Measurements from ENCODE around the gene POU2AF1. TPM values are rescaled to one million over a fixed set of nuclear protein-coding genes. Genes with fewer than 3 reads are reported as not detected.

POU2AF1 gene
- total RNA-seq, 4 donors from 2014 or later, result 0.17 TPM; not detected in 2

- Histone ChIP-seq H3K27ac (replicated peaks in 1 of 4) (no peak overlapping the region), H3K27me3 (no peaks in the 10 kb centered on the region), H3K4me3 (no peak overlapping the region), H3K4me1 (peaks cover 0 to 6% (median 0%) of the 10 kb centered on the region in 4 donors), H3K9me3 (no peaks in the 10 kb centered on the region), H3K36me3 (no peaks in the 10 kb centered on the region)
- DNase-seq (ENCODE audit: extremely low spot score), result peak; percentile 85
- intact Hi-C loops (cut with DNase I), result loop anchor here (10.0 kb wide), 1 partner anchor 53 kb away; no protein-coding TSS in a partner anchor
- no peak for TF ChIP-seq POLR2A (IDR thresholded peaks at IDR 0.05; ENCODE audit: low read depth)
- no peak for TF ChIP-seq EP300 (IDR thresholded peaks at IDR 0.05)
- TF ChIP-seq POLR2AphosphoS5 (IDR thresholded peaks at IDR 0.05), result no peak
- TF ChIP-seq CTCF (IDR thresholded peaks at IDR 0.05), result no peak
- 89% methylated on average over 16 of the region's 18 CpGs for WGBS
Observed at GRCh38 chr11:111357150-111358037, 21.7 kb downstream of the POU2AF1 start.

- intact Hi-C loops (cut with DNase I), result loop anchor here (10.0 kb wide), 1 partner anchor 52 kb away; no protein-coding TSS in a partner anchor
- no peak overlapping the region for H3K4me3 ChIP-seq
- no peaks in the 10 kb centered on the region for H3K9me3 ChIP-seq
- peaks cover 0 to 6% (median 0%) of the 10 kb centered on the region in 4 donors for H3K4me1 ChIP-seq
- 86% methylated on average over 3 of the region's 3 CpGs for WGBS
- H3K27me3 ChIP-seq, result no peaks in the 10 kb centered on the region
- no peak overlapping the region for H3K27ac ChIP-seq (replicated peaks in 1 of 4)
- no peak for TF ChIP-seq CTCF (IDR thresholded peaks at IDR 0.05)
- TF ChIP-seq POLR2AphosphoS5 (IDR thresholded peaks at IDR 0.05), result no peak
- no peak for TF ChIP-seq EP300 (IDR thresholded peaks at IDR 0.05)
- TF ChIP-seq POLR2A (IDR thresholded peaks at IDR 0.05; ENCODE audit: low read depth), result no peak
- no peak for DNase-seq (ENCODE audit: extremely low spot score)
- no peaks in the 10 kb centered on the region for H3K36me3 ChIP-seq
Observed at GRCh38 chr11:111356660-111357048, 22.4 kb downstream of the POU2AF1 start.

- no peak for TF ChIP-seq CTCF (IDR thresholded peaks at IDR 0.05)
- TF ChIP-seq EP300 (IDR thresholded peaks at IDR 0.05), result no peak
- peak; percentile 75 for DNase-seq (ENCODE audit: extremely low spot score)
- Histone ChIP-seq H3K4me3 (no peak overlapping the region), H3K27me3 (no peaks in the 10 kb centered on the region), H3K9me3 (no peaks in the 10 kb centered on the region), H3K36me3 (no peaks in the 10 kb centered on the region), H3K27ac (replicated peaks in 1 of 4) (no peak overlapping the region), H3K4me1 (peaks cover 0 to 6% (median 0%) of the 10 kb centered on the region in 4 donors)
- intact Hi-C loops (cut with DNase I), result loop anchor here (10.0 kb wide), 1 partner anchor 51 kb away; no protein-coding TSS in a partner anchor
- 90% methylated on average over 5 of the region's 5 CpGs for WGBS
Observed at GRCh38 chr11:111355956-111356659, 23.0 kb downstream of the POU2AF1 start.

GRCh38 chr11:111355101-111355500 is 24.0 kb downstream of the POU2AF1 start:
- H3K36me3 ChIP-seq, result no peaks in the 10 kb centered on the region
- no peak overlapping the region for H3K4me3 ChIP-seq
- no peaks in the 10 kb centered on the region for H3K9me3 ChIP-seq
- 86% methylated on average over 5 of the region's 5 CpGs for WGBS
- no peak overlapping the region for H3K27ac ChIP-seq (replicated peaks in 1 of 4)
- intact Hi-C loops (cut with DNase I), result loop anchor here (10.0 kb wide), 1 partner anchor 50 kb away; no protein-coding TSS in a partner anchor
- H3K27me3 ChIP-seq, result no peaks in the 10 kb centered on the region
- no peak for TF ChIP-seq CTCF (IDR thresholded peaks at IDR 0.05)
- TF ChIP-seq POLR2AphosphoS5 (IDR thresholded peaks at IDR 0.05), result no peak
- TF ChIP-seq EP300 (IDR thresholded peaks at IDR 0.05), result no peak
- TF ChIP-seq POLR2A (IDR thresholded peaks at IDR 0.05; ENCODE audit: low read depth), result no peak
- peaks cover 0 to 6% (median 0%) of the 10 kb centered on the region in 4 donors for H3K4me1 ChIP-seq
- DNase-seq (ENCODE audit: extremely low spot score), result peak; percentile 79
